Activated T-helper 1 cell treated with anti-CD3 and anti-CD28 coated beads, Interleukin-2, amount 50 U/mL, for 16 hours (primary cell): ENCODE results near the gene VSIG4.

Experiments
- DNase-seq, 2 donors: peaks; one replicate each; pipeline ENCODE4 v3.0.0-alpha.2; 2020; ENCODE audit warnings: low read depth in 1 of 2, low spot score in 1 of 2

VSIG4 gene

GRCh38 chrX:66009231-66009845, 30.5 kb downstream of the VSIG4 start:
- DNase-seq = no peak

- no peak for DNase-seq
Measured at GRCh38 chrX:66008328-66008970, 31.4 kb downstream of the VSIG4 start.

DNA sequence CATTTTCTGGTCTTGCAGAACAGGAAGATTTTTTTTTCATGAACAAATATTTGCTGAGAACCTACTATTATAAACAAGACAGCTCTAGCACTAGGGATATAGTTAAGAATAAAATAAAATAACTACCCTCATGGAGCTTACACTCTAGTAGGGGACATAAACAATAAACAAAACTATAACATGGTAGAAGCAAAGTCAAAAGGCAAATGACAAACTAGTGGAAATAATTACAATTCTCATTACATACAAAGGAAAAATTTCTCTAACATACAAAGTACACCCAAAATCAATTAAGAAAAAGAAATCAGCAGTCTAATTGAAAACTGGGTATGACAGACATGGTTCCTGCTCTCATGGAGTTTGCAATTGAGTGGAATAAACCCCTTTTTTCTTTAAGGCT, 32.0 kb downstream of the VSIG4 start:
- DNase-seq = no peak

- no peak for DNase-seq
Measured at GRCh38 chrX:66005830-66006449, 33.9 kb downstream of the VSIG4 start.

DNA sequence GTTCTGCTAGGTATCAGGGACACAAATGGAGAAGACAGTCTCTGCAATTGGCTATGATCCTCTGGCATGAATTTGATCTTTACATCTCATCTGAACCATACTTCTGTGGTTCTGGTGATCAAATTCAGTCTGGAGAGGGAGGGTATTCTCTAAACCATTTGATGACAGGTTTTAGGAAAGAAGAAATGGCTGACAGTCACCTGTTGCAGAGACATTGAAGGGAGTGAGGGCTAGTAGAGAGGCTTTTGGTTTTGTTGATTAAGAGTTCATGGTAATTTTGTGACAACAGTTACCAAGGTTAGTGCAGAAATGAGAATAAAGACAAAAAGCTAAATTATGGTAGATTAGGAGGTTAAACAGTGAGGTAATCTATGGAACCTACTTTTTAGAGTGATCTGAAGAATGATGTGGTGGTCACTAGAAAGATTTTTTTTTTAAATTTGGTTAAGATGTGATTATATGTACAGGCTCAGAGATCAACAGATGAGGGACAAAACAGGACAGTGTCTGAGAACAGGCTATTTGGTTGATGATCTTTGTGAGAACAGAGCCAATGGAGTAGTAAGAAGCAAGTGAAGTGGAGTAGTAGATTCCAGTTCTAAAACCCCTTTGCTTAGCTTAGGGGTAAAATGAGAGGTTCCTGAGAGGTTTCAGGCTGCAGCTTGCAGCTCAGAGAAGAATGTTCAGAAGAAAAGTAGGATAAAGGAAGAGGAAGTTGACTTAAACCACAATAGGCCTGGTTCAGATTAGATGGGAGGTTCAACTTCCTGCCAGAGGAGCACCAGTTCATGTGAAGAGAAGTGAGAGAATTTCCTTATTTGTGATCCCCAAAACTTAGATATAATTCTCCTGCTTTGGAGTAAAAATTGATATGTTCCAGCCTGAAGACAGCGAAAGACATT, 34.7 kb downstream of the VSIG4 start:
- DNase-seq = no peak

DNA sequence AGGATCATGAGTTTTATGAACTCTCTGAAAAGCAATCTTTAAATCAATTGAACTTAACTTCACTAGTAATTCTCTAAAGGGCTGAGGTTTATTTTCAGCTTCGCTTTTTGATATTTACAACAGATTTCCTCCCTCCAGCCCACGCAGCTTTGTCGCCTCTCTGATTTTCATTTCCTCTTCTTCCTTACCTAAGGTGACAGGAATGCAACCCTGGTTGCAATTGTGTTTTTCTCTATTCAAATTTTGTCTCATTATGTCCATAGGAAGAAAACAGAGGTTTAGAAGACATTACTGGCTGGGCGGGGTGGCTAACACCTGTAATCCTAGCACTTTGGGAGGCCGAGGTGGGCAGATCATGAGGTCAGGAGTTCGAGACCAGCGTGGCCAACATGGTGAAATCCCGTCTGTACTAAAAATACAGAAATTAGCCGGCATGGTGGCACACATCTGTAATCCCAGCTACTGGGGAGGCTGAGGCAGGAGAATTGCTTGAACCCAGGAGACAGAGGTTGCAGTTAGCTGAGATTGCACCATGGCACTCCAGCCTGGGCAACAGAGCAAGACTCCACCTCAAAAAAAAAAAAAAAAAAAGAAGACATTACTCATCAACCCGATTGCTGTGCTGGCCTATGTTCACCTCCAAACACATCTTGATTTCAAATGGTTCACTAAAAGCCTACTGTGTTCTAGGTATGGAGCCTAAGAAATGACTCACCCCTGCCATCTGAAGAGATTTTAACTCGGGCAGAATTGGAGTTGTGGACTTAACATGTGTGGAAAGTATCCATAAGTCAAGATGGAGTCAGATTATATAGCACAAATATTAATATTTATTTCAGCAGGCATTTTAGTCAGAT, 36.8 kb downstream of the VSIG4 start:
- no peak for DNase-seq

GRCh38 chrX:66001596-66001995, 38.3 kb downstream of the VSIG4 start:
- no peak for DNase-seq

GRCh38 chrX:66000628-66001272, 39.1 kb downstream of the VSIG4 start:
- DNase-seq = no peak

GRCh38 chrX:66000178-66000577, 39.7 kb downstream of the VSIG4 start:
- no peak for DNase-seq

DNA sequence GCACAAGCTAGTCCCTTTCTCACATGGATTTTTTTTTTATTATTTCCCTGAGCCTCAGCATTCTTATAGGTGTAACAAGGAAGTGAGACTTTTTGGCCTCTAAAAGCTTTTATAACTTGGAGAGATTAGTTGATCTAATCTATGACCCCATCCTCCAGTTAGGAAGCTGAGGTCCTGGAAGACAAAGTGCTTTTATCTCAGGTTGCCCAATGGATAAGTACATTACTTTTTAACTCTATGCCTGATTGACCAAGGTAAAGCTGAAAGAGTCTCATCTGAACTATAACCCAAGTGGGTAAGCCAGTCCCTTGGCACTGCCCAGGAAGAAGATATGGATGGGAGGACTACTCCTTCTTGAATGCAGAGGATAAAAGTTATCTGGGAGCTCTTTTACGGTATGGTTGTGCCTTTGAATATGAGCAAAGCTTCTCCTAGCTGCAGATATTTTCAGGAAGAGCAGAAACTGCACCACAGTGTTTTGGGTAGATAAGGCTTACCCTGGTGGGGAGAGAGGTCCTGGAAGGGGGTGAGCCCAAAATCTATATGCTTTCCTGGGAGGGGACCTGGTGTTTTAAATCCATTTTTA, 40.2 kb downstream of the VSIG4 start:
- no peak for DNase-seq

DNA sequence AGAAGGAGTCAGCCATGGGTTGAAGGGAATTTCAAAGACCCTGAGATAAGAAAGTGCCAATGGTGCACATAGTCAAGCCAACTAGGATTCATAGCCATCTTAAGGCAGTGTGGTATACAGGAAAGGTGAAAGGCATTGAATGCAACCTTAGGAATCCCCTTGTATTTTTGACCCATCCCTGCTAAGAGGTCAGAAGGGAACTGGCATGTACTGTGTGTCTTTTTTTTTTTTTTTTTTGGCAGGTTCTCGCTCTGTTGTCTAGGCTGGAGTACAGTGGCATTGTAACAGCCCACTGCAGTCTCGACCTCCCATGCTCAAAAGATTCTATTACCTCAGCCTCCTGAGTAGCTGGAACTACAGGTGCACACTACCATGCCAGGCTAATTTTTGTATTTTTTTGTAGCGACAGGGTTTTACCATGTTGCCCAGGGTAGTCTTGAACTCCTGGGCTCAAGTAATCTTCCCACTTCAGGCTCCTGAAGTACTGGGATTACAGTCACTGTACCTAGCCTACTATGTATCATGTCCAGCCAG, 40.8 kb downstream of the VSIG4 start:
- DNase-seq = no peak

GRCh38 chrX:65997978-65998717, 41.7 kb downstream of the VSIG4 start:
- DNase-seq = no peak

DNA sequence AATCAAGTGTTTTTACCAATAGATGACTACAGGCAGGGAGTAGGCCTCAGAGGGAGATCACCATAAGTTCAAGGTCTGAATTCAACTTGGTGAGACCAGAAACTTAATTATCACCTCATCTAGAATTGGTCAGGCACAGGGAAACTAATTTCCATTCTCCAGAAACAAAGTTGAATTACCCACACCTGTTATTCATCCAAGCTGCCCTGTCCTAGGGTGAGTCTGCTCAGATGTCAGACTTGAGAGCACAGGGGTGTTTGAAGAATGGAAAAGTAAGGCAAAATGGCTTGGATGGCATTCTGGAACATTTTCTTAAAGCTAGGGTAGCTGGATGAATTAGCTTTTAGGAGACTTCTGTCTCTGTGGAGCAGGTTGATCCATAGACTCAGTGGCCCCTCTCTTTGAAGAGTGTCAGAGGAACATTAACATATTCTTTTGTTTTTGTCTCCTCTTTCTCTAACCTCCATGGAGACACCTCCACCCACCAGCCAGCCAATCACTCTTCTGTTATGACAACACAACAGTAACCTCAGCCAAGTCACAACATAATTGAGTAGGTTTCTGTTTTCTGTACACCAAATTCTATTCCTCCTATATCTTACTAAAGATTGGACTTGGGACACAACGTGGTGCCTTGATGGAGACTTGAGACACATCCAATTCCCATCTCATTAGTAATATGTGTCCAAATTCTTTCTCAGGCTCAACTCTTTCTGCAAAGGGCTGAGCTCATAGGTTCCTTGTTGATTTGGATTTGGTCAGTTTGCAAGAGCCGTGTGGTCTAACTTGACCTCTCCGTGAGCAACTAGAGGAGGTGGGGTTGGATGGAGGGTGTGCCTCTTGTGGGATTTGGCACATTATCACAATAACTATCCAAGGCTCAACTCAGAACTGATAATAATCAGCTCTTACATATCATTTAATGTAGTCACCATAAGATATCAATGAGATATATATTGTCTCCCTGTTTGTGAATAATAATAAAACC, 45.1 kb downstream of the VSIG4 start:
- DNase-seq = no peak

- DNase-seq = no peak
Measured at GRCh38 chrX:65993915-65994460, 45.9 kb downstream of the VSIG4 start.

GRCh38 chrX:65993332-65993731, 46.5 kb downstream of the VSIG4 start:
- DNase-seq = no peak

GRCh38 chrX:65990702-65991101, 49.2 kb downstream of the VSIG4 start:
- DNase-seq = no peak

DNA sequence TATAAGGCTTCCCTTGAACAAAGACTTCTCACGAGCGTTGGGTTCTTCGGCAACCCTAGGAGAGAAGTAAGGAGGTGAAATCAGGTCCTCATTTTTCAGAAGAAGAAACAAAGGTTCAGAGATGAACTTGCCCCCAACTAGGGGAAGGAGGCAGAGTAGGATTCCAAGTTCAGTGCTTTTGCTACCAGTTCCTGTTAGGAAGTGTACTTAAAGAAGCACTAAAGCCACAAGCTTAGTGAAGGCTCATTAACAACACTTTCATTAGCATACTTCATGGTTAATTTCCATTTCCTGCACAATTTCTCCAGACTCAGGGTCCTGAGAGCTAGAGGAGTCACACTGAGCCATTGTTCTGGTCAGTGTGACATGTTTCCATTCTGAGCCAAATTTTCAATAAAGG, 52.1 kb downstream of the VSIG4 start:
- no peak for DNase-seq
